ENCODE data around the gene CAPZA2. TPM values are rescaled to one million over a fixed set of nuclear protein-coding genes. Genes with fewer than 3 reads are reported as not detected.

CAPZA2 gene
- total and polyA plus RNA-seq, 10 of the 15 experiments (the other 5 are each of a cell fraction or from before 2014, with no cell fraction given) = 50.0 to 379 (median 117) TPM

GRCh38 chr7:116861717-116862116 lies 670 bp upstream of the CAPZA2 start:
- RAD21 ChIA-PET (ENCODE audit: unreplicated experiment) = no interaction called here
- CTCF ChIA-PET = interaction anchor here (0.8 kb wide), 2 partner anchors 266 to 597 kb away, joined by 3 read pairs; no protein-coding TSS in a partner anchor
- Histone ChIP-seq H3K4me1 (ENCODE audit: control insufficient read depth, insufficient read depth, low read length) (no peaks in the 10 kb centered on the region), H3K4me3 (no peak overlapping the region; the same call in 1 of the 2 replicates), H3K9me3 (replicated peaks; ENCODE audit: control insufficient read depth, insufficient read depth, low read length) (no peaks in the 10 kb centered on the region), H3K27me3 (replicated peaks in 1 of 2; ENCODE audit: control insufficient read depth in 2 of 2, insufficient read depth in 2 of 2, low read length in 1 of 2) (peaks cover 0 to 3% of the 10 kb centered on the region in 2 experiments; a peak in 1 of 4 replicates), H3K36me3 (ENCODE audit: control insufficient read depth in 2 of 2, insufficient read depth in 2 of 2, low read length in 1 of 2) (no peaks in the 10 kb centered on the region; a peak in 1 of 4 replicates), H3K9ac (ENCODE audit: control insufficient read depth, insufficient read depth, low read length) (no peak overlapping the region), H2AFZ (ENCODE audit: control insufficient read depth, low read depth, low read length) (peak overlapping the region; percentile 86), H4K20me1 (ENCODE audit: control insufficient read depth, insufficient read depth) (no peaks in the 10 kb centered on the region), H3K79me2 (ENCODE audit: control insufficient read depth, insufficient read depth, low read length) (peaks cover 42% of the 10 kb centered on the region), H3K4me2 (ENCODE audit: control insufficient read depth, insufficient read depth) (no peak overlapping the region; the same call in 1 of the 2 replicates), H3K27ac (ENCODE audit: control insufficient read depth, insufficient read depth) (no peak overlapping the region)
- POLR2A ChIA-PET = no interaction called here
- DNase-seq (ENCODE audit: low read depth, low spot score) (no peak), ATAC-seq (no peak), FAIRE-seq (no peak)
- 63% methylated on average over 4 of the region's 4 CpGs for WGBS (ENCODE audit: insufficient coverage, insufficient replicate concordance, low lambda C conversion rate, missing lambda C conversion rate)
- in situ Hi-C loops (cut with MboI) = no loop called here
- BruUV-seq (replicated peaks) = no TSS peak
- intact Hi-C loops (cut with micrococcal nuclease; ENCODE audit: unreplicated experiment) = loop anchor here (5.0 kb wide), 1 partner anchor 1321 kb away; the partner anchor contains the start of gene LSM8
- SMC1A ChIA-PET (ENCODE audit: uncharacterized antibody, unreplicated experiment) = interaction anchor here (0.8 to 1.4 kb wide), 2 partner anchors 8 to 270 kb away, joined by 3 to 4 read pairs; no protein-coding TSS in a partner anchor
- TF ChIP-seq SMARCA5 (IDR thresholded peaks at IDR 0.05) = no peak
- TF ChIP-seq CEBPZ (IDR thresholded peaks at IDR 0.05; ENCODE audit: low read depth, low read length) = no peak
- no peak for TF ChIP-seq BCL11A (IDR thresholded peaks at IDR 0.05; ENCODE audit: low read depth, low read length)
- TF ChIP-seq TCF12 (IDR thresholded peaks at IDR 0.05; ENCODE audit: low read depth, low read length) = no peak
- TF ChIP-seq E2F8 (IDR thresholded peaks at IDR 0.05; ENCODE audit: low read depth, partially characterized antibody) = no peak
- TF ChIP-seq ZNF384 (IDR thresholded peaks at IDR 0.05; ENCODE audit: borderline replicate concordance, low read depth, low read length) = no peak
- TF ChIP-seq STAT1 (conservative IDR thresholded peaks at IDR 0.05) = no peak
- TF ChIP-seq JUNB (IDR thresholded peaks at IDR 0.05) = no peak
- TF ChIP-seq KDM1A (IDR thresholded peaks at IDR 0.05; ENCODE audit: borderline replicate concordance) = no peak
- TF ChIP-seq ZBTB11 (CRISPR knock-in tag; IDR thresholded peaks at IDR 0.05) = no peak
- no peak for TF ChIP-seq PAX8 (IDR thresholded peaks at IDR 0.05)
- TF ChIP-seq MLLT1 (IDR thresholded peaks at IDR 0.05) = no peak
- TF ChIP-seq TCF7 (IDR thresholded peaks at IDR 0.05; ENCODE audit: borderline replicate concordance) = no peak

Data from GM12878 (cell line).